Measurements from ENCODE around the gene ATP5MK. TPM values are rescaled to one million over a fixed set of nuclear protein-coding genes. Genes with fewer than 3 reads are reported as not detected.

ATP5MK gene
- total RNA-seq, 1 experiment from 2014 or later, result 694 TPM

GRCh38 chr10:103439776-103440175 lies 43.5 kb upstream of the ATP5MK start:
- CTCF ChIA-PET, result no interaction called here
- H3K36me3 ChIP-seq (ENCODE audit: control insufficient read depth, insufficient read depth, low read length), result peaks cover 46% of the 10 kb centered on the region
- ATAC-seq (no peak), DNase-seq (ENCODE audit: low read depth, low spot score) (no peak)
- H3K27ac ChIP-seq (ENCODE audit: low read length), result no peak overlapping the region
- BruUV-seq (replicated peaks), result TSS peak; percentile 35
- no peak for TF ChIP-seq CTCF (IDR thresholded peaks at IDR 0.05)
- no peak for TF ChIP-seq POLR2AphosphoS5 (IDR thresholded peaks at IDR 0.05; ENCODE audit: low read depth, low read length)
- no peak for TF ChIP-seq REST (IDR thresholded peaks at IDR 0.05; ENCODE audit: insufficient read depth in 1 of 2, low read depth in 2 of 2, low read length in 1 of 2)
- in situ Hi-C loops (cut with HindIII; ENCODE audit: low pct_unique_long_range_greater_than_20kb, low sequenced_read_pairs) (no loop called here), intact Hi-C loops (cut with micrococcal nuclease; ENCODE audit: unreplicated experiment) (no loop called here)
- no peaks in the 10 kb centered on the region for H3K9me3 ChIP-seq (ENCODE audit: control insufficient read depth, insufficient read depth, low read depth, low read length)
- H3K4me3 ChIP-seq (ENCODE audit: low read depth in 2 of 2, low read length in 2 of 2), result no peak overlapping the region
- no peaks in the 10 kb centered on the region for H3K4me1 ChIP-seq (ENCODE audit: control insufficient read depth, insufficient read depth, low read length)
- H3K27me3 ChIP-seq (ENCODE audit: control insufficient read depth, insufficient read depth, low read length), result no peaks in the 10 kb centered on the region
- POLR2A ChIA-PET, result no interaction called here

GRCh38 chr10:103433858-103434257 lies 37.6 kb upstream of the ATP5MK start:
- H3K36me3 ChIP-seq (ENCODE audit: control insufficient read depth, insufficient read depth, low read length), result peaks cover 34% of the 10 kb centered on the region
- no peaks in the 10 kb centered on the region for H3K4me1 ChIP-seq (ENCODE audit: control insufficient read depth, insufficient read depth, low read length)
- no peak overlapping the region for H3K4me3 ChIP-seq (ENCODE audit: low read depth in 2 of 2, low read length in 2 of 2)
- TF ChIP-seq TCF7L2 (IDR thresholded peaks at IDR 0.05; ENCODE audit: low read depth, low read length) (no peak), SIN3A (IDR thresholded peaks at IDR 0.05; ENCODE audit: borderline replicate concordance, insufficient read depth, low read depth, low read length) (no peak), POLR2AphosphoS5 (IDR thresholded peaks at IDR 0.05; ENCODE audit: low read depth, low read length) (no peak), REST (IDR thresholded peaks at IDR 0.05; ENCODE audit: insufficient read depth in 1 of 2, low read depth in 2 of 2, low read length in 1 of 2) (no peak), CTCF (IDR thresholded peaks at IDR 0.05) (no peak)
- ATAC-seq (no peak), DNase-seq (ENCODE audit: low read depth, low spot score) (no peak)
- BruUV-seq (replicated peaks), result no TSS peak
- ChIA-PET POLR2A (no interaction called here), CTCF (no interaction called here)
- in situ Hi-C loops (cut with HindIII; ENCODE audit: low pct_unique_long_range_greater_than_20kb, low sequenced_read_pairs) (no loop called here), intact Hi-C loops (cut with micrococcal nuclease; ENCODE audit: unreplicated experiment) (no loop called here)
- no peaks in the 10 kb centered on the region for H3K9me3 ChIP-seq (ENCODE audit: control insufficient read depth, insufficient read depth, low read depth, low read length)
- no peaks in the 10 kb centered on the region for H3K27me3 ChIP-seq (ENCODE audit: control insufficient read depth, insufficient read depth, low read length)
- H3K27ac ChIP-seq (ENCODE audit: low read length), result no peak overlapping the region

Measured in Panc1 (cell line).